OCI-LY1 (cell line): ENCODE results near the gene FBXO5.

Source experiments
- EZH2 ChIP-seq: fragments of 200-600 bp; sonication (generic), shearing (Covaris generic); IDR thresholded peaks from 2 replicates; pipeline ENCODE4 v1.8.0; 2017; ENCODE audit warnings: borderline replicate concordance, mixed run types, mild to moderate bottlenecking, antibody characterized with exemption, low read length, moderate library complexity, mixed read lengths
- TF ChIP-seq, protein P1 (sequence below): fragments of 200-600 bp; sonication (generic), shearing (Covaris generic); IDR thresholded peaks from 2 replicates; pipeline ENCODE4 v1.5.1; 2017; ENCODE audit warnings: mild to moderate bottlenecking, antibody characterized with exemption, low read length, moderate library complexity, mixed read lengths

- no peak for TF ChIP-seq EZH2
- TF ChIP-seq, protein P1, sequence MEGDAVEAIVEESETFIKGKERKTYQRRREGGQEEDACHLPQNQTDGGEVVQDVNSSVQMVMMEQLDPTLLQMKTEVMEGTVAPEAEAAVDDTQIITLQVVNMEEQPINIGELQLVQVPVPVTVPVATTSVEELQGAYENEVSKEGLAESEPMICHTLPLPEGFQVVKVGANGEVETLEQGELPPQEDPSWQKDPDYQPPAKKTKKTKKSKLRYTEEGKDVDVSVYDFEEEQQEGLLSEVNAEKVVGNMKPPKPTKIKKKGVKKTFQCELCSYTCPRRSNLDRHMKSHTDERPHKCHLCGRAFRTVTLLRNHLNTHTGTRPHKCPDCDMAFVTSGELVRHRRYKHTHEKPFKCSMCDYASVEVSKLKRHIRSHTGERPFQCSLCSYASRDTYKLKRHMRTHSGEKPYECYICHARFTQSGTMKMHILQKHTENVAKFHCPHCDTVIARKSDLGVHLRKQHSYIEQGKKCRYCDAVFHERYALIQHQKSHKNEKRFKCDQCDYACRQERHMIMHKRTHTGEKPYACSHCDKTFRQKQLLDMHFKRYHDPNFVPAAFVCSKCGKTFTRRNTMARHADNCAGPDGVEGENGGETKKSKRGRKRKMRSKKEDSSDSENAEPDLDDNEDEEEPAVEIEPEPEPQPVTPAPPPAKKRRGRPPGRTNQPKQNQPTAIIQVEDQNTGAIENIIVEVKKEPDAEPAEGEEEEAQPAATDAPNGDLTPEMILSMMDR = no peak
Measured at GRCh38 chr6:152986978-152987377, 4.1 kb upstream of the FBXO5 start.
